HG03103 (cell line): Measurements from ENCODE around the gene GALC.

Experiments
- ATAC-seq: cut with Tn5 transposase; IDR thresholded peaks from one replicate; pipeline ENCODE4 v1.9.1; 2021; ENCODE audit warnings: low read depth; ENCODE audit not compliant: unreplicated experiment

The GALC gene

GRCh38 chr14:88008039-88008742 is 15.2 kb upstream of the GALC start:
- no peak for ATAC-seq

- ATAC-seq, result no peak
Observed at GRCh38 chr14:88007608-88008007, 14.6 kb upstream of the GALC start.

GRCh38 chr14:88005978-88006851 is 13.2 kb upstream of the GALC start:
- ATAC-seq, result peak; percentile 83

- peak; percentile 61 for ATAC-seq
Observed at GRCh38 chr14:88005050-88005481, 12.1 kb upstream of the GALC start, which contains the start of gene GPR65. TSS of gene GPR65 (plus strand) at chr14:88005135. CDS start at chr14:88010848, 5,713 bp downstream.

GRCh38 chr14:88004506-88005036 is 11.6 kb upstream of the GALC start:
- no peak for ATAC-seq

GRCh38 chr14:88003425-88003824 is 10.4 kb upstream of the GALC start:
- no peak for ATAC-seq

GRCh38 chr14:88002421-88003075 is 9.6 kb upstream of the GALC start:
- ATAC-seq, result no peak

- no peak for ATAC-seq
Observed at GRCh38 chr14:87999277-87999676, 6.3 kb upstream of the GALC start.

- no peak for ATAC-seq
Observed at GRCh38 chr14:87998482-87998881, 5.5 kb upstream of the GALC start.

- ATAC-seq, result no peak
Observed at GRCh38 chr14:87996291-87996592, 3.3 kb upstream of the GALC start.

- ATAC-seq, result no peak
Observed at GRCh38 chr14:87995500-87996290, 2.7 kb upstream of the GALC start.

GRCh38 chr14:87994974-87995373 is 2.0 kb upstream of the GALC start:
- ATAC-seq, result peak; percentile 25

- no peak for ATAC-seq
Observed at GRCh38 chr14:87992346-87992717, 650 bp downstream of the GALC start.

GRCh38 chr14:87990682-87991081 is 2.3 kb downstream of the GALC start:
- no peak for ATAC-seq

GRCh38 chr14:87989956-87990299 is 3.1 kb downstream of the GALC start:
- no peak for ATAC-seq

GRCh38 chr14:87989221-87989955 is 3.6 kb downstream of the GALC start:
- no peak for ATAC-seq

GRCh38 chr14:87979689-87980088 is 13.3 kb downstream of the GALC start:
- ATAC-seq, result no peak

GRCh38 chr14:87975636-87976035 is 17.3 kb downstream of the GALC start:
- ATAC-seq, result no peak

- ATAC-seq, result peak; percentile 86
Observed at GRCh38 chr14:87971010-87971409, 22.0 kb downstream of the GALC start.

- ATAC-seq, result no peak
Observed at GRCh38 chr14:87967496-87967895, 25.5 kb downstream of the GALC start.
